OCI-LY3 (cell line): ENCODE data around the gene EFCAB5.
"Not testable (repeated sequence)": the region's sequence is repeated elsewhere in the genome, so short reads cannot be mapped to it uniquely, and the experiment has no call there.

Experiments used
- H2AFZ ChIP-seq: fragments of 200-600, 300-600 bp; shearing (Covaris generic); 2 replicates; pipeline ENCODE4 v1.6.0; 2014; ENCODE audit warnings: antibody characterized with exemption, low read depth, low read length
- H3K27ac ChIP-seq: fragments of 200-600, 300-600 bp; sonication (generic); 2 replicates; pipeline ENCODE4 v1.5.1; 2014; ENCODE audit warnings: mild to moderate bottlenecking, low read length, moderate library complexity, mixed read lengths
- H3K27me3 ChIP-seq: fragments of 200-600, 300-600 bp; sonication (generic); 2 replicates; pipeline ENCODE4 v1.6.1; 2014; ENCODE audit warnings: low read depth, low read length, mixed read lengths
- H3K36me3 ChIP-seq: fragments of 200-600, 300-600 bp; sonication (generic); replicated peaks from 2 replicates; pipeline ENCODE3; 2014; ENCODE audit warnings: low read depth, low read length, mixed read lengths
- H3K4me1 ChIP-seq: fragments of 300-600, 200-600 bp; sonication (generic); 2 replicates; pipeline ENCODE4 v1.6.1; 2014; ENCODE audit warnings: low read length, mixed read lengths
- H3K4me2 ChIP-seq: fragments of 200-600, 300-600 bp; sonication (generic); 2 replicates; pipeline ENCODE4 v1.6.1; 2014; ENCODE audit warnings: low read length, mixed read lengths
- H3K4me3 ChIP-seq: fragments of 300-600, 200-600 bp; sonication (generic); 2 replicates; pipeline ENCODE4 v1.5.1; 2014; ENCODE audit warnings: antibody characterized with exemption, mild to moderate bottlenecking, low read length, moderate library complexity
- H3K79me2 ChIP-seq: fragments of 300-600, 200-600 bp; shearing (Covaris generic); 2 replicates; pipeline ENCODE4 v1.6.1; 2014; ENCODE audit warnings: mild to moderate bottlenecking, low read length, mixed read lengths
- H3K9ac ChIP-seq: fragments of 300-600, 200-600 bp; shearing (Covaris generic); 2 replicates; pipeline ENCODE4 v1.6.0; 2014; ENCODE audit warnings: mild to moderate bottlenecking, low read length, moderate library complexity
- H3K9me3 ChIP-seq: fragments of 200-600, 300-600 bp; shearing (Covaris generic); 2 replicates; pipeline ENCODE4 v1.6.1; 2014; ENCODE audit warnings: low read length, mixed read lengths; ENCODE audit not compliant: insufficient read depth
- H4K20me1 ChIP-seq: fragments of 200-600, 300-600 bp; sonication (generic); 2 replicates; pipeline ENCODE4 v1.6.1; 2016; ENCODE audit warnings: low read length, mixed read lengths; ENCODE audit not compliant: insufficient read depth
- CTCF ChIP-seq: fragments of 200-600, 300-600 bp; sonication (generic); IDR thresholded peaks from 2 replicates; pipeline ENCODE4 v1.5.1; 2014; ENCODE audit warnings: antibody characterized with exemption, low read length, low read depth
- EZH2phosphoT487 ChIP-seq: fragments of 200-600 bp; shearing (Covaris generic); IDR thresholded peaks from 2 replicates; pipeline ENCODE4 v1.6.1; 2018; ENCODE audit warnings: antibody characterized with exemption, mixed run types, low read depth

Gene EFCAB5

DNA sequence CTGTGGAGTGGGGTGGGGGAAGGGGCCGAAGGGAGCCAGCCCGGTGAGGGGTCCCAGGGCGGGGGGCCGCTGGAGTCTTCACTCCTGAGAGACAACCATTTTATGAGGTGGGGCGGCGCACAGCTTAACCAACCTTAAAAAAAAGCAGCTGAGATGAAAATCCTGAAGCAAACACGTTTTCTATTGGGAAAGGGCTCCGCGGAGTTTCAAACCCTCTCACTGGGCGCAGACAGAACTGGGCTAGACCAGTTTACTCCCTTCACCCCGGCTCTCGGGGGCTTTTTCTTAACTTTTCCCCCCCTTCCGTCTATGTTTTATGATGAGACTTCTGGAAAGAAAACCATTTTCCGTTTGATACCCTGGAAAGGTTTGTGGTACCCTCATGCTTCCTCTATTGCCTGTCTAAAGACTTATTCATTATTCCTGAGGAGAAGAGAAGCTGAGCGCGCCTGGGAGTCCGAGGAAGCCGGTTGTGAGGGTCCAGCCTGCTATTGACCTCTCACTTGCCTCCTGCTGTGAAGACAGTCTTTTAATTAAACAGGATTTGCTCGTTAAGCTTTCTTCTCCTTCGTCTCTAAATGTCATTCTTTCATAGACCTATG lies 10.9 kb upstream of the EFCAB5 start:
- Histone ChIP-seq H3K79me2 (peaks cover 35% of the 10 kb centered on the region), H3K27ac (peak overlapping the region; percentile 79)

DNA sequence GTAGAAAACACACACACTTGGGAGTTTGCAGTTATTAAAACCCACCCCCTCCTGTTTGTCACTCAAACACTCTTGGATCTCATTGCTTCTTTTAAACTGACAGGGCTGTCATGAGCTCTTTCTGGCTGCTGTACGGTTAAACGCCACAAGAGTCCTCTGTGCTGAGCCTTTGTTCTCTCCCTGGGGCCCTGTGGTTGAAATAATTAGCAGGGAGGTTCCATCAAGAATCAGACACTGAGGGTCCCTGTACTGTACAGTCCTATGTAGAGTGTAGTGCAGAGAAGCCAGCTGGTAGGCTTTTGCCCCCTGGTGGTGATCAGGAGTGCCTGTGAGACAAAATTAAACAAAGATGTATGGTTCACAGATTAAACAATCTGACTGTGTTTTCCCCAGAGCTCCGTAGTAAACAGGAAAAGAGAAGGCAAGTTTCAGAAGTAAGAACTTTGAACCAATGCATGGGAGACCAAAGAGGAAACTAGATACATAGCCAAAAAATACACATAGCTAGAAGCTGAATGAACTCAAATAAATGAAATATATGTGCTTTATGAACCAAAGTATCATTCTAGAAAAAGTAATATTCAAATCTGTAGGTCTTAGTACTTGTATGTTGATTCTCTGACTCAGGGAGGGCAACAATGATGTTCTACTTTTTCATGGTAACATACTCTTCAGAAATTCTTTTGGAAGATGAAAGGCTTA lies 10.1 kb upstream of the EFCAB5 start:
- Histone ChIP-seq H3K4me2 (peak overlapping the region; percentile 80), H3K27me3 (no peaks in the 10 kb centered on the region), H2AFZ (peak overlapping the region; percentile 30; the same call in 1 of the 2 replicates), H3K79me2 (peaks cover 32% of the 10 kb centered on the region), H3K9ac (peak overlapping the region; percentile 83), H3K4me1 (peaks cover 19% of the 10 kb centered on the region), H3K4me3 (peak overlapping the region; percentile 87), H3K27ac (no peak overlapping the region), H3K36me3 (no peaks in the 10 kb centered on the region), H4K20me1 (no peaks in the 10 kb centered on the region), H3K9me3 (no peaks in the 10 kb centered on the region)
- TF ChIP-seq EZH2phosphoT487, result no peak
- TF ChIP-seq CTCF, result peak; percentile 93

More for the DNA sequence above, 10.9 kb upstream of the EFCAB5 start:
- H3K4me2 ChIP-seq, result peak overlapping the region; percentile 80
- peak overlapping the region; percentile 82 for H2AFZ ChIP-seq
- no peaks in the 10 kb centered on the region for H4K20me1 ChIP-seq
- TF ChIP-seq EZH2phosphoT487 (no peak), CTCF (no peak)
- H3K36me3 ChIP-seq, result no peaks in the 10 kb centered on the region
- H3K9ac ChIP-seq, result peak overlapping the region; percentile 83
- peaks cover 19% of the 10 kb centered on the region for H3K4me1 ChIP-seq
- H3K9me3 ChIP-seq, result no peaks in the 10 kb centered on the region
- H3K27me3 ChIP-seq, result no peaks in the 10 kb centered on the region
- H3K4me3 ChIP-seq, result peak overlapping the region; percentile 87

- no peak overlapping the region for H3K27ac ChIP-seq
- no peaks in the 10 kb centered on the region for H4K20me1 ChIP-seq
- TF ChIP-seq CTCF (peak; percentile 11; the same call in 1 of the 2 replicates), EZH2phosphoT487 (no peak)
- H2AFZ ChIP-seq, result no peak overlapping the region
- peaks cover 16% of the 10 kb centered on the region for H3K4me1 ChIP-seq
- no peaks in the 10 kb centered on the region for H3K36me3 ChIP-seq
- H3K9me3 ChIP-seq, result no peaks in the 10 kb centered on the region
- peaks cover 12% of the 10 kb centered on the region for H3K79me2 ChIP-seq
- no peaks in the 10 kb centered on the region for H3K27me3 ChIP-seq
- no peak overlapping the region for H3K9ac ChIP-seq
- no peak overlapping the region for H3K4me3 ChIP-seq
- H3K4me2 ChIP-seq, result no peak overlapping the region
Measured at GRCh38 chr17:29933379-29933778, 8.1 kb upstream of the EFCAB5 start.

- not testable (repeated sequence) for H4K20me1 ChIP-seq, H3K36me3 ChIP-seq, H3K9ac ChIP-seq, H3K9me3 ChIP-seq, H3K4me1 ChIP-seq, H3K4me2 ChIP-seq, H2AFZ ChIP-seq, H3K27ac ChIP-seq, H3K4me3 ChIP-seq, H3K79me2 ChIP-seq, H3K27me3 ChIP-seq
Measured at GRCh38 chr17:29935909-29936308, 5.5 kb upstream of the EFCAB5 start.
